HG02623 (cell line): ENCODE results near the gene MOB2.

Experiments used
- ATAC-seq: cut with Tn5 transposase; IDR thresholded peaks from one replicate; pipeline ENCODE4 v1.9.1; 2021; ENCODE audit warnings: moderate library complexity; ENCODE audit not compliant: unreplicated experiment

The MOB2 gene

GRCh38 chr11:1488575-1489180 is 2.1 kb upstream of the MOB2 start:
- ATAC-seq, result no peak

- no peak for ATAC-seq
Observed at GRCh38 chr11:1487851-1488574, 1.4 kb upstream of the MOB2 start.

- ATAC-seq, result no peak
Observed at GRCh38 chr11:1487091-1487850, 692 bp upstream of the MOB2 start.

- no peak for ATAC-seq
Observed at GRCh38 chr11:1485504-1485885, 1.1 kb downstream of the MOB2 start.

- ATAC-seq, result no peak
Observed at GRCh38 chr11:1484695-1485503, 1.7 kb downstream of the MOB2 start.

- ATAC-seq, result no peak
Observed at GRCh38 chr11:1484061-1484671, 2.4 kb downstream of the MOB2 start.

- no peak for ATAC-seq
Observed at GRCh38 chr11:1483445-1483961, 3.1 kb downstream of the MOB2 start.

- ATAC-seq, result no peak
Observed at GRCh38 chr11:1482581-1483444, 3.8 kb downstream of the MOB2 start.

GRCh38 chr11:1481861-1482441 is 4.6 kb downstream of the MOB2 start:
- no peak for ATAC-seq

- no peak for ATAC-seq
Observed at GRCh38 chr11:1481483-1481825, 5.1 kb downstream of the MOB2 start.

GRCh38 chr11:1480555-1481482 is 5.8 kb downstream of the MOB2 start:
- ATAC-seq, result no peak

GRCh38 chr11:1480191-1480554 is 6.4 kb downstream of the MOB2 start:
- ATAC-seq, result no peak

- no peak for ATAC-seq
Observed at GRCh38 chr11:1479678-1480118, 6.9 kb downstream of the MOB2 start.

- no peak for ATAC-seq
Observed at GRCh38 chr11:1479006-1479677, 7.4 kb downstream of the MOB2 start.

- ATAC-seq, result no peak
Observed at GRCh38 chr11:1478544-1478943, 8.0 kb downstream of the MOB2 start.

- ATAC-seq, result no peak
Observed at GRCh38 chr11:1478011-1478410, 8.6 kb downstream of the MOB2 start.

- no peak for ATAC-seq
Observed at GRCh38 chr11:1476940-1477736, 9.4 kb downstream of the MOB2 start.
